ENCODE results near the gene HSPBP1. TPM values are rescaled to one million over a fixed set of nuclear protein-coding genes. Genes with fewer than 3 reads are reported as not detected.

Gene HSPBP1
- total and polyA plus RNA-seq, 9 of the 15 experiments (the other 6 are each of a cell fraction or from before 2014, with no cell fraction given), result 0.83 to 81.3 (median 21.8) TPM

DNA sequence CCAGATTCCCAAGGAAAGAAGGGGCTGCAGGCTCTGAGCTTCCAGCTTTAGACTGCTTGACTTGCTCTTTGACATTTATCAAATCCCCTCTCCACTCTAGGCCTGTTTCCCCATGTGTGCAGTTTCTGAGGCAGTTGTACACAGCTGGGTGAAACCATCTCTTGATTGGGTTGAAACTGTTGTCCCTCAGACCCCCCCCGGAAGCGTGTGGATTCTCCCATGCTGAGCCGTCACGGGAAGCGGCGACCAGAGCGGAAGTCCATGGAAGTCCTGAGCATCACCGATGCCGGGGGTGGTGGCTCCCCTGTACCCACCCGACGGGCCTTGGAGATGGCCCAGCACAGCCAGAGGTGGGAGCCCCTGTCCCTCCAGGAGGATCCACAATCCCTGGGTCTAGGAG is 23.6 kb upstream of the HSPBP1 start:
- ATAC-seq (no peak), FAIRE-seq (no peak), DNase-seq (ENCODE audit: extremely low read depth in 1 of 4, low spot score in 3 of 4) (no peak)
- WGBS (ENCODE audit: insufficient coverage, low coverage, missing lambda C conversion rate), result 82% methylated on average over 11 of the region's 11 CpGs
- no peaks in the 10 kb centered on the region for H3K79me2 ChIP-seq (ENCODE audit: control insufficient read depth, insufficient read depth, low read length)
- no peaks in the 10 kb centered on the region for H3K9me1 ChIP-seq (ENCODE audit: control insufficient read depth, insufficient read depth, low read length)
- no peak for TF ChIP-seq ZZZ3 (IDR thresholded peaks at IDR 0.05)
- TF ChIP-seq, protein P1, sequence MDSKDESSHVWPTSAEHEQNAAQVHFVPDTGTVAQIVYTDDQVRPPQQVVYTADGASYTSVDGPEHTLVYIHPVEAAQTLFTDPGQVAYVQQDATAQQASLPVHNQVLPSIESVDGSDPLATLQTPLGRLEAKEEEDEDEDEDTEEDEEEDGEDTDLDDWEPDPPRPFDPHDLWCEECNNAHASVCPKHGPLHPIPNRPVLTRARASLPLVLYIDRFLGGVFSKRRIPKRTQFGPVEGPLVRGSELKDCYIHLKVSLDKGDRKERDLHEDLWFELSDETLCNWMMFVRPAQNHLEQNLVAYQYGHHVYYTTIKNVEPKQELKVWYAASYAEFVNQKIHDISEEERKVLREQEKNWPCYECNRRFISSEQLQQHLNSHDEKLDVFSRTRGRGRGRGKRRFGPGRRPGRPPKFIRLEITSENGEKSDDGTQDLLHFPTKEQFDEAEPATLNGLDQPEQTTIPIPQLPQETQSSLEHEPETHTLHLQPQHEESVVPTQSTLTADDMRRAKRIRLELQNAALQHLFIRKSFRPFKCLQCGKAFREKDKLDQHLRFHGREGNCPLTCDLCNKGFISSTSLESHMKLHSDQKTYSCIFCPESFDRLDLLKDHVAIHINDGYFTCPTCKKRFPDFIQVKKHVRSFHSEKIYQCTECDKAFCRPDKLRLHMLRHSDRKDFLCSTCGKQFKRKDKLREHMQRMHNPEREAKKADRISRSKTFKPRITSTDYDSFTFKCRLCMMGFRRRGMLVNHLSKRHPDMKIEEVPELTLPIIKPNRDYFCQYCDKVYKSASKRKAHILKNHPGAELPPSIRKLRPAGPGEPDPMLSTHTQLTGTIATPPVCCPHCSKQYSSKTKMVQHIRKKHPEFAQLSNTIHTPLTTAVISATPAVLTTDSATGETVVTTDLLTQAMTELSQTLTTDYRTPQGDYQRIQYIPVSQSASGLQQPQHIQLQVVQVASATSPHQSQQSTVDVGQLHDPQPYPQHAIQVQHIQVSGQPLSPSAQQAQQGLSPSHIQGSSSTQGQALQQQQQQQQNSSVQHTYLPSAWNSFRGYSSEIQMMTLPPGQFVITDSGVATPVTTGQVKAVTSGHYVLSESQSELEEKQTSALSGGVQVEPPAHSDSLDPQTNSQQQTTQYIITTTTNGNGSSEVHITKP (IDR thresholded peaks at IDR 0.05; ENCODE audit: partially characterized antibody), result peak; percentile 95
- CTCF ChIA-PET (ENCODE audit: low intra/inter-chr PET ratio), result no interaction called here
- no peak overlapping the region for H3K27ac ChIP-seq (ENCODE audit: extremely low read depth, low read depth, low read length)
- POLR2A ChIA-PET, result interaction anchor here (0.5 to 2.6 kb wide), 4 partner anchors 10 to 344 kb away, joined by 3 to 12 read pairs (median 4); partner anchors contain the start of genes CCDC106 and UBE2S
- no peak overlapping the region for H3K4me2 ChIP-seq (ENCODE audit: insufficient read depth, low read length)
- no peaks in the 10 kb centered on the region for H4K20me1 ChIP-seq (replicated peaks; ENCODE audit: control insufficient read depth, insufficient read depth, low read length)
- H2AFZ ChIP-seq (ENCODE audit: low read depth, low read length), result no peak overlapping the region
- no peaks in the 10 kb centered on the region; the same call in 1 of the 2 replicates for H3K9me3 ChIP-seq (replicated peaks; ENCODE audit: control insufficient read depth, insufficient read depth, low read depth, low read length)
- intact Hi-C loops (cut with micrococcal nuclease), result loop anchor here (5.0 kb wide), 2 partner anchors 34 to 84 kb away; partner anchors contain the start of genes KMT5C and RPL28
- in situ Hi-C loops (cut with MboI), result no loop called here
- H3K4me3 ChIP-seq, result no peak overlapping the region
- no peaks in the 10 kb centered on the region for H3K27me3 ChIP-seq (ENCODE audit: control insufficient read depth in 2 of 2, insufficient read depth in 2 of 2, low read length in 2 of 2)
- no TSS peak for BruUV-seq (replicated peaks)
- H3K9ac ChIP-seq (ENCODE audit: insufficient read depth in 1 of 2, low read depth in 2 of 2, low read length in 2 of 2), result 0 out of 4 replicates have a peak overlapping the region, but pooled peaks of 1 of the 2 experiments have one; percentile 4
- peaks cover 5% of the 10 kb centered on the region; the same call in 1 of the 3 replicates for H3K36me3 ChIP-seq (ENCODE audit: control insufficient read depth, insufficient read depth, low read length)
- H3K4me1 ChIP-seq (replicated peaks in 1 of 2; ENCODE audit: control insufficient read depth in 2 of 2, insufficient read depth in 2 of 2, low read length in 2 of 2), result peaks cover 9 to 47% of the 10 kb centered on the region in 2 experiments; a peak in 4 of 5 replicates
